HEK293 (cell line): Measurements from ENCODE around the gene EEF1AKMT2.

Experiments
- CTCF ChIA-PET: fragments of 350-600 bp; formaldehyde crosslinking; extraction: SDS; loops from one replicate; lab custom pipeline; 2021; ENCODE audit warnings: antibody characterized with exemption; lab: Yijun Ruan, JAX
- POLR2A ChIA-PET: fragments of 300-600 bp; formaldehyde crosslinking; extraction: SDS; loops from one replicate; lab custom pipeline; 2020; ENCODE audit warnings: antibody characterized with exemption, inconsistent platforms; lab: Yijun Ruan, JAX
- H3K27ac ChIP-seq: fragments of 200-500 bp; sonication (Bioruptor generic); 2 replicates; pipeline ENCODE4 v1.5.1; 2014; ENCODE audit warnings: low read depth, low read length, control low read depth, inconsistent platforms; ENCODE audit errors: extremely low read depth
- H3K36me3 ChIP-seq, 2 experiments: fragments of 200-500 bp in 1 of 2; sonication (Bioruptor generic) in 1 of 2; 1 replicate in 1 of 2; 2 replicates in 1 of 2; pipeline ENCODE4 v1.5.1; 2014 to 2017; ENCODE audit warnings: inconsistent platforms in 2 of 2, low read length in 2 of 2; ENCODE audit not compliant: control insufficient read depth in 2 of 2, insufficient read depth in 1 of 2
- H3K4me1 ChIP-seq: fragments of 200-500 bp; sonication (Bioruptor generic); 2 replicates; pipeline ENCODE4 v1.5.1; 2014; ENCODE audit warnings: mild to moderate bottlenecking, low read length, inconsistent platforms; ENCODE audit not compliant: control insufficient read depth, insufficient read depth
- H3K4me3 ChIP-seq: 2 replicates; pipeline ENCODE4 v1.5.1; 2011; ENCODE audit warnings: low read depth, mild to moderate bottlenecking, control low read depth, low read length, moderate library complexity
- H3K9me3 ChIP-seq: fragments of 200-500 bp; sonication (Bioruptor generic); 2 replicates; pipeline ENCODE4 v1.5.1; 2014; ENCODE audit warnings: low read depth, low read length, inconsistent platforms; ENCODE audit not compliant: control insufficient read depth, insufficient read depth
- MEIS1 ChIP-seq: sonication (generic); formaldehyde crosslinking; IDR thresholded peaks from 2 replicates; pipeline ENCODE4 v1.8.1; 2022; ENCODE audit warnings: missing genetic modification reagents, mild to moderate bottlenecking, borderline replicate concordance
- PATZ1 ChIP-seq: fragments of 450-650 bp; formaldehyde crosslinking; IDR thresholded peaks from 2 replicates; pipeline ENCODE4 v1.5.1; 2016; ENCODE audit warnings: missing biosample characterization, missing genetic modification characterization
- PRDM1 ChIP-seq: fragments of 450-650 bp; formaldehyde crosslinking; IDR thresholded peaks from 2 replicates; pipeline ENCODE4; 2016; ENCODE audit warnings: missing biosample characterization, missing genetic modification characterization
- TCF7L2 ChIP-seq: IDR thresholded peaks from 2 replicates; pipeline ENCODE4 v1.6.1; 2011; ENCODE audit warnings: low read depth, mild to moderate bottlenecking, inconsistent platforms, low read length, moderate library complexity, borderline replicate concordance
- ZBTB20 ChIP-seq: fragments of 450-650 bp; formaldehyde crosslinking; IDR thresholded peaks from 2 replicates; pipeline ENCODE4 v1.5.1; 2016; ENCODE audit warnings: missing biosample characterization, missing genetic modification characterization
- ZBTB21 ChIP-seq: fragments of 450-650 bp; formaldehyde crosslinking; IDR thresholded peaks from 2 replicates; pipeline ENCODE4 v1.5.1; 2017; ENCODE audit warnings: missing biosample characterization, missing genetic modification characterization
- ZBTB44 ChIP-seq: fragments of 450-650 bp; IDR thresholded peaks from 2 replicates; pipeline ENCODE4 v1.5.1; 2018; ENCODE audit warnings: missing biosample characterization, mild to moderate bottlenecking, missing genetic modification characterization
- ZEB2 ChIP-seq: fragments of 450-650 bp; formaldehyde crosslinking; IDR thresholded peaks from 2 replicates; pipeline ENCODE4 v1.5.1; 2016; ENCODE audit warnings: missing biosample characterization, missing genetic modification characterization
- ZNF221 ChIP-seq: fragments of 450-650 bp; formaldehyde crosslinking; IDR thresholded peaks from 2 replicates; pipeline ENCODE4 v1.5.1; 2017; ENCODE audit warnings: missing biosample characterization, missing genetic modification characterization, borderline replicate concordance
- ZNF324 ChIP-seq: fragments of 450-650 bp; formaldehyde crosslinking; IDR thresholded peaks from 2 replicates; pipeline ENCODE4 v1.5.1; 2016; ENCODE audit warnings: missing biosample characterization, missing genetic modification characterization
- ZNF354C ChIP-seq: fragments of 450-650 bp; formaldehyde crosslinking; IDR thresholded peaks from 2 replicates; pipeline ENCODE4 v1.5.1; 2016; ENCODE audit warnings: missing biosample characterization, missing genetic modification characterization, low read depth, borderline replicate concordance
- ZNF510 ChIP-seq: fragments of 450-650 bp; formaldehyde crosslinking; IDR thresholded peaks from 2 replicates; pipeline ENCODE4 v1.5.1; 2018; ENCODE audit warnings: mild to moderate bottlenecking, missing genetic modification characterization, missing biosample characterization; ENCODE audit not compliant: insufficient replicate concordance
- ZNF513 ChIP-seq: fragments of 450-650 bp; IDR thresholded peaks from 2 replicates; pipeline ENCODE4 v1.5.1; 2018; ENCODE audit warnings: missing biosample characterization, missing genetic modification characterization
- ZNF555 ChIP-seq: fragments of 450-650 bp; formaldehyde crosslinking; conservative IDR thresholded peaks from 2 replicates; pipeline ENCODE4 v1.5.1; 2017; ENCODE audit warnings: missing biosample characterization, mild to moderate bottlenecking, missing genetic modification characterization, inconsistent platforms
- ZNF621 ChIP-seq: fragments of 450-650 bp; formaldehyde crosslinking; IDR thresholded peaks from 2 replicates; pipeline ENCODE4 v1.5.1; 2017; ENCODE audit warnings: missing biosample characterization, missing genetic modification characterization
- ZNF623 ChIP-seq: fragments of 450-650 bp; formaldehyde crosslinking; IDR thresholded peaks from 2 replicates; pipeline ENCODE4 v1.5.1; 2016; ENCODE audit warnings: missing biosample characterization, missing genetic modification characterization
- ZNF639 ChIP-seq: fragments of 450-650 bp; formaldehyde crosslinking; IDR thresholded peaks from 2 replicates; pipeline ENCODE4 v1.5.1; 2016; ENCODE audit warnings: missing biosample characterization, missing genetic modification characterization
- ZNF660 ChIP-seq: fragments of 450-650 bp; IDR thresholded peaks from 2 replicates; pipeline ENCODE4 v1.5.1; 2018; ENCODE audit warnings: missing biosample characterization, mild to moderate bottlenecking, missing genetic modification characterization
- ZNF692 ChIP-seq: fragments of 450-650 bp; formaldehyde crosslinking; IDR thresholded peaks from 2 replicates; pipeline ENCODE4 v1.5.1; 2016; ENCODE audit warnings: missing biosample characterization, missing genetic modification characterization

EEF1AKMT2 gene

GRCh38 chr10:124820121-124820520, 28.4 kb upstream of the EEF1AKMT2 start:
- ChIA-PET CTCF (no interaction called here), POLR2A (no interaction called here)
- Histone ChIP-seq H3K4me3 (no peak overlapping the region), H3K27ac (no peak overlapping the region), H3K4me1 (no peaks in the 10 kb centered on the region), H3K9me3 (no peaks in the 10 kb centered on the region), H3K36me3 (peaks cover 15 to 34% of the 10 kb centered on the region in 2 experiments)
- no peak for TF ChIP-seq ZNF660
- TF ChIP-seq ZNF221 (tag by site-specific recombination), result no peak
- no peak for TF ChIP-seq ZNF354C (tag by site-specific recombination)
- TF ChIP-seq PATZ1 (tag by site-specific recombination), result no peak
- no peak for TF ChIP-seq ZBTB21 (tag by site-specific recombination)
- no peak for TF ChIP-seq ZEB2 (tag by site-specific recombination)
- no peak for TF ChIP-seq ZNF324 (tag by site-specific recombination)
- no peak for TF ChIP-seq ZNF621 (tag by site-specific recombination)
- TF ChIP-seq ZBTB44 (tag by site-specific recombination), result no peak
- TF ChIP-seq ZNF639, result no peak
- TF ChIP-seq TCF7L2, result no peak
- TF ChIP-seq ZNF623, result no peak
- TF ChIP-seq ZBTB20, result no peak
- no peak for TF ChIP-seq ZNF513 (tag by site-specific recombination)
- no peak for TF ChIP-seq ZNF555 (tag by site-specific recombination)
- TF ChIP-seq, all 188 proteins: peak for 0

GRCh38 chr10:124802313-124802675, 10.6 kb upstream of the EEF1AKMT2 start:
- POLR2A ChIA-PET, result interaction anchor here (0.6 to 2.2 kb wide), 8 partner anchors 7 to 366 kb away, joined by 3 to 32 read pairs (median 4); partner anchors contain the start of gene EEF1AKMT2
- peak; percentile 36; the same call in 1 of the 2 replicates for TF ChIP-seq PRDM1
- TF ChIP-seq TCF7L2, result no peak
- no peak for TF ChIP-seq ZNF692 (tag by site-specific recombination)
- TF ChIP-seq ZNF510, result no peak
- TF ChIP-seq MEIS1 (CRISPR knock-in tag), result no peak
- H3K4me1 ChIP-seq, result peaks cover 6% of the 10 kb centered on the region; the same call in 1 of the 2 replicates
- H3K27ac ChIP-seq, result peak overlapping the region; percentile 66
- H3K36me3 ChIP-seq, result no peaks in the 10 kb centered on the region; a peak in 1 of 3 replicates
- no peaks in the 10 kb centered on the region for H3K9me3 ChIP-seq
- peak overlapping the region; percentile 91 for H3K4me3 ChIP-seq
- CTCF ChIA-PET, result interaction anchor here (0.6 kb wide), 1 partner anchor 108 kb away, joined by 3 read pairs; no protein-coding TSS in a partner anchor
